OCI-LY3 (cell line): Measurements from ENCODE around the gene STKLD1.

Source experiments
- CTCF ChIP-seq: fragments of 200-600, 300-600 bp; sonication (generic); IDR thresholded peaks from 2 replicates; pipeline ENCODE4 v1.5.1; 2014; ENCODE audit warnings: antibody characterized with exemption, low read length, low read depth
- EZH2phosphoT487 ChIP-seq: fragments of 200-600 bp; shearing (Covaris generic); IDR thresholded peaks from 2 replicates; pipeline ENCODE4 v1.6.1; 2018; ENCODE audit warnings: antibody characterized with exemption, mixed run types, low read depth

GRCh38 chr9:133342570-133342969 lies 33.6 kb upstream of the STKLD1 start:
- peak; percentile 26; the same call in 1 of the 2 replicates for TF ChIP-seq CTCF
- no peak for TF ChIP-seq EZH2phosphoT487
